Measurements from ENCODE around the gene VMP1.

The VMP1 gene

DNA sequence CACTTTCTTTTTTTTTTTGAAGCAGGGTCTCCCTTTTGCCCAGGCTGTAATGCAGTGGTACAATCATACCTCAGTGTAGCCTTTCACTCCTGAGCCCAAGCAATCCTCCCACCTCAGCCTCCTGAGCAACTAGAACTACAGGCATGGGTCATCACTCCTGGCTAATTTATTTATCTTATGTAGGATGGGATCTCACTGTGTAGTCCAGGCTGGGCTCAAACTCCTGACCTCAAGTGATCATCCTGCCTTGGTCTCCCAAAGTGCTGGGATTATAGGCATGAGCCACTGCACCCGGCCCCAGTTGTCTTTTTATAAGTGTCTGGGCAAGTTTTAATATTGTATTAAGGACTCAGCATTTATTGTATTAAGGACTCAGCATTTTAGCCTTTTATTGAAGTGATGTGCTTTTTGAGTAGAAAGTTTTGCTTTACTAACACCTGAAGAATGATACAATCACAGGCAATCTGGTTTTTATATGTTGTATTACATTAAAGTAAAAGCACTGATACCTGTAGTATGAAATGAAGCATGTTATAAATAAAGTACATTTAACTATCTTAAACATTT is 22.9 kb downstream of the VMP1 start:
- no peak overlapping the region for H3K4me3 ChIP-seq (ENCODE audit: low read depth, low read length)
- no peak for DNase-seq (ENCODE audit: low read depth)
- TF ChIP-seq, protein P1, sequence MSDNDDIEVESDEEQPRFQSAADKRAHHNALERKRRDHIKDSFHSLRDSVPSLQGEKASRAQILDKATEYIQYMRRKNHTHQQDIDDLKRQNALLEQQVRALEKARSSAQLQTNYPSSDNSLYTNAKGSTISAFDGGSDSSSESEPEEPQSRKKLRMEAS (IDR thresholded peaks at IDR 0.05; ENCODE audit: low read depth, low read length): no peak
- TF ChIP-seq MYC (IDR thresholded peaks at IDR 0.05; ENCODE audit: low read depth, low read length): no peak
- TF ChIP-seq, protein P2, sequence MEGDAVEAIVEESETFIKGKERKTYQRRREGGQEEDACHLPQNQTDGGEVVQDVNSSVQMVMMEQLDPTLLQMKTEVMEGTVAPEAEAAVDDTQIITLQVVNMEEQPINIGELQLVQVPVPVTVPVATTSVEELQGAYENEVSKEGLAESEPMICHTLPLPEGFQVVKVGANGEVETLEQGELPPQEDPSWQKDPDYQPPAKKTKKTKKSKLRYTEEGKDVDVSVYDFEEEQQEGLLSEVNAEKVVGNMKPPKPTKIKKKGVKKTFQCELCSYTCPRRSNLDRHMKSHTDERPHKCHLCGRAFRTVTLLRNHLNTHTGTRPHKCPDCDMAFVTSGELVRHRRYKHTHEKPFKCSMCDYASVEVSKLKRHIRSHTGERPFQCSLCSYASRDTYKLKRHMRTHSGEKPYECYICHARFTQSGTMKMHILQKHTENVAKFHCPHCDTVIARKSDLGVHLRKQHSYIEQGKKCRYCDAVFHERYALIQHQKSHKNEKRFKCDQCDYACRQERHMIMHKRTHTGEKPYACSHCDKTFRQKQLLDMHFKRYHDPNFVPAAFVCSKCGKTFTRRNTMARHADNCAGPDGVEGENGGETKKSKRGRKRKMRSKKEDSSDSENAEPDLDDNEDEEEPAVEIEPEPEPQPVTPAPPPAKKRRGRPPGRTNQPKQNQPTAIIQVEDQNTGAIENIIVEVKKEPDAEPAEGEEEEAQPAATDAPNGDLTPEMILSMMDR (IDR thresholded peaks at IDR 0.05; ENCODE audit: low read depth, low read length): no peak
- TF ChIP-seq POLR2A (IDR thresholded peaks at IDR 0.05; ENCODE audit: extremely low read depth, insufficient read length): no peak

GRCh38 chr17:59733697-59734096 is 26.2 kb downstream of the VMP1 start:
- no peak overlapping the region for H3K4me3 ChIP-seq (ENCODE audit: low read depth, low read length)
- no peak for TF ChIP-seq POLR2A (IDR thresholded peaks at IDR 0.05; ENCODE audit: extremely low read depth, insufficient read length)
- no peak for TF ChIP-seq MYC (IDR thresholded peaks at IDR 0.05; ENCODE audit: low read depth, low read length)
- TF ChIP-seq, protein P2 (IDR thresholded peaks at IDR 0.05; ENCODE audit: low read depth, low read length): no peak
- TF ChIP-seq, protein P1 (IDR thresholded peaks at IDR 0.05; ENCODE audit: low read depth, low read length): no peak
- no peak for DNase-seq (ENCODE audit: low read depth)

GRCh38 chr17:59734226-59734625 is 26.8 kb downstream of the VMP1 start:
- TF ChIP-seq POLR2A (IDR thresholded peaks at IDR 0.05; ENCODE audit: extremely low read depth, insufficient read length) (no peak), MYC (IDR thresholded peaks at IDR 0.05; ENCODE audit: low read depth, low read length) (no peak)
- TF ChIP-seq, protein P1 (IDR thresholded peaks at IDR 0.05; ENCODE audit: low read depth, low read length): no peak
- TF ChIP-seq, protein P2 (IDR thresholded peaks at IDR 0.05; ENCODE audit: low read depth, low read length): no peak
- no peak overlapping the region for H3K4me3 ChIP-seq (ENCODE audit: low read depth, low read length)
- DNase-seq (ENCODE audit: low read depth): no peak

- no peak overlapping the region for H3K4me3 ChIP-seq (ENCODE audit: low read depth, low read length)
- TF ChIP-seq, protein P2 (IDR thresholded peaks at IDR 0.05; ENCODE audit: low read depth, low read length): no peak
- TF ChIP-seq POLR2A (IDR thresholded peaks at IDR 0.05; ENCODE audit: extremely low read depth, insufficient read length) (no peak), MYC (IDR thresholded peaks at IDR 0.05; ENCODE audit: low read depth, low read length) (no peak)
- TF ChIP-seq, protein P1 (IDR thresholded peaks at IDR 0.05; ENCODE audit: low read depth, low read length): no peak
- DNase-seq (ENCODE audit: low read depth): no peak
Measured at GRCh38 chr17:59737324-59737723, 29.9 kb downstream of the VMP1 start.

DNA sequence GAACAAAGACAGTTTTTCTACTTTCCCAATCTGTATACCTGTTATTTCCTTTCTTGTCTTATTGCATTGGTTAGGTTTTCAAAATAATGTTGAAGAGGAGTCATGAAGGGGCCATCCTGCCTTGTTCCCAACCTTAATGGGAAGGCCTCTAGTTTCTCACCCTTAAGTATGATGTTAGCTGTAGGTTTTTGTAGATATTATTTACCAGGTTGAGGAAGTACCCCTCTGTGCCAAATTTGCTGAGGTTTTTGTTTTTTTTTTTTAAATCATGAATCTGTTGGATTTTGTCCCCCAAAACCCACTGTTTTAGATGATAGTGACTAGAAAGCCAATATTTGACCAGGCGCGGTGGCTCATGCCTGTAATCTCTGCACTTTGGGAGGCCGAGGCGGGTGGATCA is 36.4 kb downstream of the VMP1 start:
- TF ChIP-seq POLR2A (IDR thresholded peaks at IDR 0.05; ENCODE audit: extremely low read depth, insufficient read length): no peak
- no peak for TF ChIP-seq MYC (IDR thresholded peaks at IDR 0.05; ENCODE audit: low read depth, low read length)
- TF ChIP-seq, protein P1 (IDR thresholded peaks at IDR 0.05; ENCODE audit: low read depth, low read length): no peak
- TF ChIP-seq, protein P2 (IDR thresholded peaks at IDR 0.05; ENCODE audit: low read depth, low read length): no peak
- H3K4me3 ChIP-seq (ENCODE audit: low read depth, low read length): no peak overlapping the region

More for the DNA sequence above, 36.4 kb downstream of the VMP1 start:
- no peak for DNase-seq (ENCODE audit: low read depth)

Measured in NB4 (cell line).